Tibial nerve (tissue), 3 donors: Measurements from ENCODE around the gene FAM187B.

Source experiments
- CTCF ChIP-seq, 5 experiments: fragments of 200-600 bp in 3 of 5; fragments of 450-650 bp in 2 of 5; sonication (generic) in 3 of 5; IDR thresholded peaks; one replicate each; pipeline ENCODE4 v1.5.1; 2016 to 2019; ENCODE audit warnings: antibody characterized with exemption in 5 of 5, mild to moderate bottlenecking in 3 of 5, moderate library complexity in 2 of 5
- POLR2A ChIP-seq, 2 donors: fragments of 450-650 bp; IDR thresholded peaks; one replicate each; pipeline ENCODE4 v1.6.1; 2017; ENCODE audit warnings: antibody characterized with exemption in 2 of 2, mild to moderate bottlenecking in 2 of 2, moderate library complexity in 2 of 2

GRCh38 chr19:35270381-35270811 lies 41.9 kb upstream of the FAM187B start:
- TF ChIP-seq CTCF (IDR thresholded peaks at IDR 0.05), result no peak
- no peak for TF ChIP-seq POLR2A (IDR thresholded peaks at IDR 0.05)
